HG03378 (cell line): ENCODE results near the gene PTPRN2.

Experiments used
- ATAC-seq: cut with Tn5 transposase; IDR thresholded peaks from one replicate; pipeline ENCODE4 v1.9.1; 2021; ENCODE audit warnings: mild to moderate bottlenecking, moderate library complexity; ENCODE audit not compliant: unreplicated experiment

PTPRN2 gene

GRCh38 chr7:158494643-158495042, 93.0 kb downstream of the PTPRN2 start:
- ATAC-seq: no peak

DNA sequence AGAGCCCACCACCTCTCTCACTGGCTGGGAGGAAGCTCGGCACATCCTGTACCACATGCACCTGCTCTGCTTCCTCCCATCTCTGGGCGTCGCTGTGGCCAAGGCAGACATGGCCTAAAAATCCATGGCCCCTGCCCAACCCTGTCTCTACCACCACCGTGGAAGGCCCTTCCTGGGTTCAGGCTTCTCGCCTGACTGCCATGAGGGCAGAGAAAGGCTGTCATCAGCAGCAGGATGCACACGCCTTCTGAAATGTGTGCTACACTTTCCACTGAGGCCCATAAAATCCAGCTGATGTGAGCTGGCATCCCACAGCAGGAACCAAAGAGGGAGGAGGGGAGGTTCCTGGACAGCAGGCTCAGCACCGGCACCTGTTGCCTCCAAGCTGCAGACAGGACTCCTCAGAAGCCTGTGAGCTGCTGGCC, 93.4 kb downstream of the PTPRN2 start:
- ATAC-seq: no peak

GRCh38 chr7:158492367-158492764, 95.3 kb downstream of the PTPRN2 start:
- ATAC-seq: no peak

- ATAC-seq: no peak
Observed at GRCh38 chr7:158491094-158491493, 96.5 kb downstream of the PTPRN2 start.

GRCh38 chr7:158490171-158490782, 97.3 kb downstream of the PTPRN2 start:
- ATAC-seq: no peak

DNA sequence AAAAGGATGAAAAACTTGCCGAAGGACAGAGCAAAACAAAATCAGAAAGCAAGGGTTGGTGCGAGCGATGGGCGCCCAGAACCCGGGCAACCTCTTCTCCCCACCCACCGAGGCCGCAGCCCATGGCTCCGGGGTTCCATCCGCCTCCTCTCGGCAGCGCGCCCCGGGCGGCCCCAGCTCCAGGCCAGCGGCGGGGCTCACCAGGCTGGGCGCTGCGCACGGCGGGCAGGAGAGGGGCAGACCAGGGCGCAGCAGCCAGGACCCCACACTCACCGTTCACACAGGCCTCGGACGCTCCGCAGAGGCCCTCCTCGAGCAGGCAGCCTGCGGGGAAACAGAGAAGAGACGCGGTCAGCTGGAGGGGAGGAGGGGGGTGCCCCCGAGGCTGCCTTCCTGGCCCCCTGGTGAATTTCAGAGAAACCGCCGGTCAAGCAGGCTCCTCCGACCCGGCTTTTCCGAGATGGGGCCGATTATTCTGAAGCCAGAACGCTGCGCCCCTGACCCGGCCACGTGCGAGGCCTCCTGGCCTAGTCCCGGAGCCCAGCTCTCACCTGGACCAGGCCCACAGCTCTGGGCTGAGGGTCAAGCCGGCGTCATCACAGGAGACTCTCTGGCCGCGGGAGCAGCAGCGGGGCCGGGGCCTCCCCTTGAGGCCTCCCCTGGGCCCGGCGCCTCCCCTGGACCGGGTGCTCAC, 98.0 kb downstream of the PTPRN2 start:
- ATAC-seq: no peak

DNA sequence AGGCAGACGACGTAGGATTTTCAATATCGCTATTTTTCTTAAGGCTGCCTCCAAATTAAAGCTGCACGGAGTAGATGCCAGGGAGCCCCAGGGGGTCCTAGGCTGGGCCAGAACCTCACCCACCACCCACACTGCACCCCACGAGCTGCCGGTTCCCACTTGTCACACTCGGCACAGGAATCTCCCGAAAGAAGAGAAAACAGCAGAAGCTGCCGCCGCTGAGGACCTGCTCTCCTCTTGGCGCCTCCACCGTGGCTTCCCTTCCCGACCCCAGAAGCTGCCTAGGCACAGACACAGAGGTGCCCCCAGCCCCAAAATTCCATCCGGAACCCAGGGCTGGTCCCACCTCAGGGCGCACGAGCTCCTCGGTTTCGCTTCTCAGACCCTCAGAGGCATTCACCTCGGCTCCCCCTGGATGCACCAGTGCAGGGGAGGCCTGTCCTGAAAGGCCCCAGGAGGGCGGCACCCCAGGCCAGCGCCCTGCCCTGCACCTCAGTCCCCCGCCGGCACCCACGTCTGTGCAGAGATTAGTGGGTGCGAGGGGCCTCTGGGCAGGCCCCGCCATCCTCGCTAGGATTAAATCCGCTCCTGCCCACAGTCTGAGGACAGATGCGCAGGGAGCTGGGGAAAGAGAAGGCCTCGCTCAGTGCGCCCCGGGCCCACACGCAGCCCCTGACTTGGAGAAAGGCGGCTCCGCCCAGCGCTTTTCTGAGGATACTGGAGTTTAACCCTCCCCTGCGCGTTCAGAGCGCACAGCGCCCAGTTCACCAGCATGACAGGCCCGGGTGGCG, 99.2 kb downstream of the PTPRN2 start:
- no peak for ATAC-seq

GRCh38 chr7:158487631-158488151, 99.9 kb downstream of the PTPRN2 start:
- ATAC-seq: no peak

GRCh38 chr7:158486919-158487318, 100.7 kb downstream of the PTPRN2 start:
- ATAC-seq: no peak

GRCh38 chr7:158484801-158485531, 102.7 kb downstream of the PTPRN2 start:
- no peak for ATAC-seq

DNA sequence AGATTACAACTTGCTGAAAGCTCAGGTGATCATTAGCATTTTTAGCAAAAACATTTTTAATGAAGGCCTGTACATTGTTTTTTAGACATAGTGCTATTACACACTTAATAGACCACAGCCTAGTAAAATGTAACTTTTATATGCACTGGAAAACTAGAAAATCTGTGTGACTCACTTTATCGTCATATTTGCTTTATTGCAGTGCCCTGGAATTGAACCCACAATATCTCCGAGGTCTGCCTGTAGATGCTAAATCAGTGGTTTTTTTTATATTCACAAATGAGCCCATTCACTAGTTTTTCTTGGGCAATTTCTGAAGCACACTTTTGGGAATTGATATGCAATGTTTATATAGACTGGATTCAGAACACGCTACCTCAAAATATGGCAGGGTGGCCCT, 105.1 kb downstream of the PTPRN2 start:
- ATAC-seq: no peak

DNA sequence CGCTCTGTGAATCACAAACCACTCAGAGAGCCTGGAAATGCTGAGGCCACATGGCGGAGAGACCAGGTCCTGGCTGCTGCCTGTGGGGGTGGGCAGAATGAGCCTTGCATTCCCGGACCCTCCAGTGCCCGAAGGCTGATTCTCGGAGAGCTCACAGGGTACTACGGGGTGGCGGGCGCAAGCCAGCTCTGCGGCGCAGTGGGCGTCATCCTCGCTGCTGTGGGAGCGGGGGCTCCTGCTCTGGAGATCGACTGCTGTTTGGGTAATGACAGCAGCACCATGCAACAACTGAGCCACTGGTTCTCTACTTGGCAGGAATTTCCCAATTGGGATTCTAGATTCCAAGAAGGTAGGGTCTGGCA, 108.0 kb downstream of the PTPRN2 start:
- no peak for ATAC-seq

- ATAC-seq: no peak
Observed at GRCh38 chr7:158479021-158479663, 108.5 kb downstream of the PTPRN2 start.

DNA sequence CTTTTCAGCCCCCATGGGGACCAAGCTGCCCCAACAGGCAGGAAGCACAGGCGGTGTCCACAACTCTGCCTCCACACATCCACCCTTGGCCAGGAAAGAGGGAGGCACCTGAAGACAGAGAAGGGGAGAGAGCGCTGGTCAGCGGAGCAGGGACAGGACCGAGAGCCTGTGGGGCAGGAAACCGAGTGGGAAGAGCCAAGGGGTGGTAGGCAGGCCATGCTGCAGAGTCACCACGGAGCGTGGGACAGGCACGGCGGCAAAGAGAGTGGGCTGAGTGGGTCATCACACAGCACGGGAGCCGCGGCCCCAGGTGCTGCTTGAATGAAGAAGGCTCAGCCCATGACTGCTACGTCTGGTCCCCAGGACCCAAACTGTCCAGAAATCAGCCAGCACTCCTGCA, 109.8 kb downstream of the PTPRN2 start:
- ATAC-seq: no peak

GRCh38 chr7:158476331-158476932, 111.2 kb downstream of the PTPRN2 start:
- no peak for ATAC-seq

DNA sequence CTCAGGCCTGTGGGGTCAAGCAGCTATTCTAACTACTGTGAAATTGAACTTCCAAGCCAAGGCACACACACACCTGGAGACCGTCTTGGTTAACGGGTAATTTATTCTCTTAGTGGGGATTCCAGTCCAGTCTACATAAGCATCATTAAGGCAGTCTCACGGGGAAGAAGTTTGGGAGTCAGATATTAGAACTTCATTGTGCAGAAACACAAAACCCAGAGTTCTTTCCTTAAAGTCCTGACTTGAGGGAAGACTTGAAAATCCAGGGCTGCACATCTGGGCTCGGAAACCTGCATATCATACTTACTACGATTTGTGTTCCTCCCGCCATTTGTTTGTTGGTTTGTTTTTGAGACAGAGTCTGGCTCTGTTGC, 112.0 kb downstream of the PTPRN2 start:
- no peak for ATAC-seq

GRCh38 chr7:158475036-158475678, 112.5 kb downstream of the PTPRN2 start:
- no peak for ATAC-seq

DNA sequence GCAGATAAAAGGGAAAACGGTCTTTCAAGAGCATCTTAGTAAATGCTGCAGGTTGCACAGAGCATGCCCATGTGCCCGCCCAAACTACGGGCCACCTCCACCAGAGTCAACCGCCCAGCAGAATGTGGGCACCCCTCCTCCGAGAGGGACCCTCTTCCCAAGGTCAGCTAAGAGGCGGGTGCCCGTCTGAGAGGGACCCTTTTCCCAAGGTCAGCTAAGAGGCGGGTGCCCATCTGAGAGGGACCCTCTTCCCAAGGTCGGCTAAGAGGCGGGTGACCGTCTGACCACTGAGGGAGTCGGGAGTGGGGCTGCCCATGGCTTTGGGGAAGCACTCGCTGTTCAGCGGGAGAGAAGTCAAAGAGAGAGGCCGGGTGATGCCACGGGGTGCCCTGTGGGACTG, 113.1 kb downstream of the PTPRN2 start:
- ATAC-seq: no peak

DNA sequence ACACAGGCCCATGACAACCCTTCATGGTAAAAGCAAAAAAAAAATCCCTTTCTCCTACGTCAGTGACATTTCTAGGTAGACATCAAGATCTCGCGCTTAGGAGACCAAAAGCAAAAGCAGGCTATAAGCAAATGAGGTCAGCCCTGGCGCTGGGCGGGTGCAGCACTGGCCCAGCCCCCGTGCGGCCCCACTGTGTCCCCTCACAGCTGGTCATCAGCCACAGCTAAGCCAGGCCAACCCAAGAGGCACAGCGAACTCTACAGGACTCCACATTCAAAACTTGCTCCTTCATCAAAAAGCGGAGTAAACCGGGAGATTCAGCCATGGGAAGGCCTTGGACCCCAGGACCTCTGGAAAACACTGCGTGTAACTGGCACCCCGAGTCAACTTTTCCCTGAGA, 113.7 kb downstream of the PTPRN2 start:
- ATAC-seq: no peak

- ATAC-seq: no peak
Observed at GRCh38 chr7:158473221-158473620, 114.4 kb downstream of the PTPRN2 start.
